Measurements from ENCODE around the gene AARSD1. TPM values are rescaled to one million over a fixed set of nuclear protein-coding genes. Genes with fewer than 3 reads are reported as not detected.
"Not testable (repeated sequence)": the region's sequence is repeated elsewhere in the genome, so short reads cannot be mapped to it uniquely, and the experiment has no call there.

AARSD1 gene
- total and polyA plus RNA-seq, 2 donors (not counting 3 experiments of a cell fraction or from before 2014, with no cell fraction given): 42.8 to 53.2 TPM

GRCh38 chr17:43003542-43004172, 39.4 kb upstream of the AARSD1 start:
- no peak overlapping the region for H3K4me2 ChIP-seq (ENCODE audit: insufficient read depth, low read length)
- no peak overlapping the region for H3K27ac ChIP-seq (ENCODE audit: insufficient read depth, low read depth, low read length)
- no peak overlapping the region for H3K9ac ChIP-seq (replicated peaks; ENCODE audit: extremely low read depth, insufficient read depth, low read length)
- peaks cover 23% of the 10 kb centered on the region for H3K79me2 ChIP-seq (ENCODE audit: control insufficient read depth, insufficient read depth, low read length)
- H3K27me3 ChIP-seq (ENCODE audit: control insufficient read depth in 2 of 2, insufficient read depth in 2 of 2, low read length in 2 of 2): no peaks in the 10 kb centered on the region
- FAIRE-seq (no peak), DNase-seq (ENCODE audit: low read depth, low spot score) (no peak)
- H3K4me1 ChIP-seq (ENCODE audit: control insufficient read depth, extremely low read depth, insufficient read depth, low read length): peaks cover 21% of the 10 kb centered on the region
- H3K4me3 ChIP-seq (replicated peaks in 1 of 3; ENCODE audit: insufficient read depth in 1 of 3, low read depth in 1 of 3, low read length in 3 of 3): no peak overlapping the region
- POLR2A ChIA-PET: no interaction called here
- BruUV-seq (replicated peaks): no TSS peak
- TF ChIP-seq EZH2 (IDR thresholded peaks at IDR 0.05; ENCODE audit: borderline replicate concordance, low read depth, low read length, severe bottlenecking) (no peak), CTCF (IDR thresholded peaks at IDR 0.05; ENCODE audit: extremely low read depth in 1 of 2, insufficient read depth in 1 of 2, low read depth in 1 of 2, low read length in 2 of 2) (no peak), POLR2AphosphoS5 (IDR thresholded peaks at IDR 0.05; ENCODE audit: insufficient read depth, low read depth, low read length) (peak; percentile 3), MAX (IDR thresholded peaks at IDR 0.05; ENCODE audit: insufficient read depth, insufficient read length) (no peak), JUN (IDR thresholded peaks at IDR 0.05; ENCODE audit: borderline replicate concordance, insufficient read depth, insufficient read length, low read depth) (no peak), POLR2A (IDR thresholded peaks at IDR 0.05; ENCODE audit: low read depth, low read length) (no peak), GATA2 (IDR thresholded peaks at IDR 0.05; ENCODE audit: insufficient read depth, insufficient read length, low read depth, low read length) (no peak), MYC (IDR thresholded peaks at IDR 0.05; ENCODE audit: low read depth, low read length) (no peak), FOS (IDR thresholded peaks at IDR 0.05; ENCODE audit: borderline replicate concordance, insufficient read depth, low read length) (no peak)
- H4K20me1 ChIP-seq (replicated peaks; ENCODE audit: control insufficient read depth, extremely low read depth, insufficient read depth, low read length): no peaks in the 10 kb centered on the region
- H3K9me1 ChIP-seq (replicated peaks; ENCODE audit: control insufficient read depth, extremely low read depth, insufficient read depth, low read length): no peaks in the 10 kb centered on the region
- peaks cover 7 to 25% of the 10 kb centered on the region in 2 experiments for H3K36me3 ChIP-seq (ENCODE audit: control insufficient read depth in 2 of 2, extremely low read depth in 1 of 2, insufficient read depth in 2 of 2, low read length in 2 of 2)
- dilution Hi-C loops (cut with MboI; ENCODE audit: extremely low pct_ligation_motif_present, low sequenced_read_pairs) (no loop called here), intact Hi-C loops (cut with micrococcal nuclease) (no loop called here)
- H2AFZ ChIP-seq (ENCODE audit: low read depth, low read length): no peak overlapping the region
- CTCF ChIA-PET: no interaction called here
- no peaks in the 10 kb centered on the region for H3K9me3 ChIP-seq (replicated peaks; ENCODE audit: control insufficient read depth, insufficient read depth, low read length)

GRCh38 chr17:43000894-43001293, 36.6 kb upstream of the AARSD1 start:
- ChIA-PET CTCF (interaction anchor here (1.2 kb wide), 1 partner anchor 10 kb away, joined by 3 read pairs; no protein-coding TSS in a partner anchor), POLR2A (interaction anchor here (1.1 kb wide), 1 partner anchor 21 kb away, joined by 3 read pairs; the partner anchor contains the start of gene VAT1)
- H4K20me1 ChIP-seq (replicated peaks; ENCODE audit: control insufficient read depth, extremely low read depth, insufficient read depth, low read length); H3K9ac ChIP-seq (replicated peaks; ENCODE audit: extremely low read depth, insufficient read depth, low read length); dilution Hi-C loops (cut with MboI; ENCODE audit: extremely low pct_ligation_motif_present, low sequenced_read_pairs); DNase-seq (ENCODE audit: low read depth, low spot score); intact Hi-C loops (cut with micrococcal nuclease); H3K4me2 ChIP-seq (ENCODE audit: insufficient read depth, low read length); H2AFZ ChIP-seq (ENCODE audit: low read depth, low read length); H3K4me3 ChIP-seq (replicated peaks in 1 of 3; ENCODE audit: insufficient read depth in 1 of 3, low read depth in 1 of 3, low read length in 3 of 3); H3K27ac ChIP-seq (ENCODE audit: insufficient read depth, low read depth, low read length); H3K27me3 ChIP-seq (ENCODE audit: control insufficient read depth in 2 of 2, insufficient read depth in 2 of 2, low read length in 2 of 2); FAIRE-seq; H3K9me1 ChIP-seq (replicated peaks; ENCODE audit: control insufficient read depth, extremely low read depth, insufficient read depth, low read length); BruUV-seq (replicated peaks); H3K9me3 ChIP-seq (replicated peaks; ENCODE audit: control insufficient read depth, insufficient read depth, low read length): not testable (repeated sequence)
- H3K79me2 ChIP-seq (ENCODE audit: control insufficient read depth, insufficient read depth, low read length): peaks cover 27% of the 10 kb centered on the region
- peaks cover 7 to 25% of the 10 kb centered on the region in 2 experiments for H3K36me3 ChIP-seq (ENCODE audit: control insufficient read depth in 2 of 2, extremely low read depth in 1 of 2, insufficient read depth in 2 of 2, low read length in 2 of 2)
- peaks cover 23% of the 10 kb centered on the region for H3K4me1 ChIP-seq (ENCODE audit: control insufficient read depth, extremely low read depth, insufficient read depth, low read length)

Measured in endothelial cell of umbilical vein (primary cell).